ENCODE results near the gene DUSP23. TPM values are rescaled to one million over a fixed set of nuclear protein-coding genes. Genes with fewer than 3 reads are reported as not detected.

Gene DUSP23
- total and polyA plus RNA-seq, 8 donors, result 3.6 to 107 (median 80.7) TPM; not detected in 1

DNA sequence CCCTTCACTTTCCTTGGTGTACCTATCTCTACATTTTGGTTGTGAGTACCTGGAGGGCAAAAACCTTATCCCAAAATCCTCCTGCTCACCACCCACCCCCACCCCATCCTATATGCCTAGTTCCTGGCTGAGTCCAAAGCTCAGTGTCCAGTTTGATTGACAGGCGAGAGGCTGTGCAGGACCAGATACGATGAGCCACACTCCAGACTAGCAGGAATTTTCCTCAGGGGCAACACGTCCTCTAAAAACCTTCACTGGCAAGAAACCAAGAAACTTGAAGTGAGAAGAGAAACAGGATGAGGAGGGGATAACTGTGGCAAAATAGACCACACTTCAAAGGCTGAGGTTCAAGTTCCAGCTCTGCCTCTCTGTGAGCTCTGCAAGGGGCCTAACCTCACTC, 44.8 kb downstream of the DUSP23 start:
- Histone ChIP-seq H3K4me3 (no peak overlapping the region), H3K27ac (no peak overlapping the region), H3K9me3 (no peaks in the 10 kb centered on the region), H3K27me3 (peaks cover 0 to 27% (median 2%) of the 10 kb centered on the region in 3 donors), H3K4me1 (peaks cover 0 to 47% (median 6%) of the 10 kb centered on the region in 4 donors), H3K36me3 (no peaks in the 10 kb centered on the region)
- no peak for DNase-seq
- WGBS, 5 donors, result 54 to 79% (median 74%) methylated on average over 3 of the region's 3 CpGs
- intact Hi-C loops (cut with DNase I; ENCODE audit: low total_unique reads), result no loop called here
- TF ChIP-seq, protein P1, sequence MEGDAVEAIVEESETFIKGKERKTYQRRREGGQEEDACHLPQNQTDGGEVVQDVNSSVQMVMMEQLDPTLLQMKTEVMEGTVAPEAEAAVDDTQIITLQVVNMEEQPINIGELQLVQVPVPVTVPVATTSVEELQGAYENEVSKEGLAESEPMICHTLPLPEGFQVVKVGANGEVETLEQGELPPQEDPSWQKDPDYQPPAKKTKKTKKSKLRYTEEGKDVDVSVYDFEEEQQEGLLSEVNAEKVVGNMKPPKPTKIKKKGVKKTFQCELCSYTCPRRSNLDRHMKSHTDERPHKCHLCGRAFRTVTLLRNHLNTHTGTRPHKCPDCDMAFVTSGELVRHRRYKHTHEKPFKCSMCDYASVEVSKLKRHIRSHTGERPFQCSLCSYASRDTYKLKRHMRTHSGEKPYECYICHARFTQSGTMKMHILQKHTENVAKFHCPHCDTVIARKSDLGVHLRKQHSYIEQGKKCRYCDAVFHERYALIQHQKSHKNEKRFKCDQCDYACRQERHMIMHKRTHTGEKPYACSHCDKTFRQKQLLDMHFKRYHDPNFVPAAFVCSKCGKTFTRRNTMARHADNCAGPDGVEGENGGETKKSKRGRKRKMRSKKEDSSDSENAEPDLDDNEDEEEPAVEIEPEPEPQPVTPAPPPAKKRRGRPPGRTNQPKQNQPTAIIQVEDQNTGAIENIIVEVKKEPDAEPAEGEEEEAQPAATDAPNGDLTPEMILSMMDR (IDR thresholded peaks at IDR 0.05), result no peak
- no peak for TF ChIP-seq POLR2A (IDR thresholded peaks at IDR 0.05)
- no peak for TF ChIP-seq EP300 (IDR thresholded peaks at IDR 0.05)
- no peak for TF ChIP-seq POLR2AphosphoS5 (IDR thresholded peaks at IDR 0.05)

DNA sequence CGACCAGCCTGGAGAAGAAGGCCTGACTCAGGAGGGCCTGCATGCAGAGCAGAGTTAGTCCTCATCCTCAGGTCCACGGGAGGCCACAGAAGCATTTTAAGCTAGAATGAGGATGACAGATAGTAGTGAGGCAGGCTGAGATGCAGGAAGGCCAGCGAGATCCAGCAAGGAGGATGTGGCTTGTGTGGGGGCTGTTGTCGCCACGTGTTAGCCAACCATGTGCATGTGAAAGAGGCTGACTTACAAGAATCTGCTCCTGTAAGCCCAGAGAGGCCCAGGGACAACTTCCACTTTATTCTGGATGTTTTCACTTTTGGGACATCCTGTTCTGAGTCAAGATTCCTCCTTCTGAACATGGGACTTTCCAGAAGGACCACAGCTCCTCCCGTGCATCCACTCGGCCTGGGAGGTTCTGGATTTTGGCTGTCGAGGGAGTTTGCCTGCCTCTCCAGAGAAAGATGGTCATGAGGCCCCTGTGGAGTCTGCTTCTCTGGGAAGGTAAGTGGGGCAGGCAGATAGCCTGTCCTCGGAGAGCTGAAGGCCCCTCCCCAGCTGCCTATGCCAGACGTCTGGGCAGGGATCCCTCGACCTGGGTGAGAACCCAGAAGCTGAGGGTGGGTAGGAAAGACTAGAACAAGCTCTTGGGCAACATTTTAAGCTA, 45.8 kb downstream of the DUSP23 start, which contains the start of gene SLAMF8:
Gene SLAMF8, plus strand, starts transcription at position 433 of the 661 bp plus-strand sequence. Its CDS starts 26 bp downstream, at position 459.
- intact Hi-C loops (cut with DNase I; ENCODE audit: low total_unique reads), result no loop called here
- DNase-seq, result peak; percentile 46 to 48
- Histone ChIP-seq H3K27ac (peak within 1 kb of the TSS in 2 of 5 donors; percentile 38 to 44), H3K4me1 (peaks cover 0 to 51% (median 9%) of the 10 kb centered on the region in 4 donors), H3K36me3 (no peaks in the 10 kb centered on the region), H3K4me3 (peak within 1 kb of the TSS in 2 of 4 donors; percentile 20 to 31), H3K27me3 (peaks cover 0 to 27% (median 2%) of the 10 kb centered on the region in 3 donors), H3K9me3 (no peaks in the 10 kb centered on the region)
- no peak for TF ChIP-seq POLR2AphosphoS5 (IDR thresholded peaks at IDR 0.05)
- TF ChIP-seq, protein P1 (IDR thresholded peaks at IDR 0.05), result no peak
- no peak for TF ChIP-seq EP300 (IDR thresholded peaks at IDR 0.05)
- no peak for TF ChIP-seq POLR2A (IDR thresholded peaks at IDR 0.05)
- WGBS, 5 donors, result 66 to 74% (median 72%) methylated on average over 11 of the region's 11 CpGs

DNA sequence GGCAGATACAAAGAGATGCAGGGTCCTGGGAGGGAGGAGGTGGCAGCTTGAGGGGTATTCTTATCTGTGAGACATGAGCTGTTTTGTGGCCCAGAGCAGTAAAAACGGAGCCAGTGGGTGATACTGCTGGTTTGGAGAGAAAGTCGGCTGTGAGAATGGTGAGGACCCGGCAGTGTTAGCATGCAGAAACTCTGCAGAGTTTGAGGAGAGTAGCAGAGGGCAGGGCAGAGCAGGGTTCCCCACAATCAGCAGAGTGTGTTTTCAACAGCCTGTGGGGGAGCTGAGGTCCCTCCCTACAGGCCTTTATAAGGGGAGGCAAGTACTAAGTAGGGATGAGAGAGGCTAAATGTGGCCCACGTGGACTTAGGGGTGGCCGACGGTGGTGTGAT, 46.3 kb downstream of the DUSP23 start:
- 80 to 92% (median 88%) methylated on average over 6 of the region's 6 CpGs for WGBS, 5 donors
- Histone ChIP-seq H3K4me1 (peaks cover 0 to 56% (median 9%) of the 10 kb centered on the region in 4 donors), H3K9me3 (no peaks in the 10 kb centered on the region), H3K36me3 (no peaks in the 10 kb centered on the region), H3K27me3 (peaks cover 0 to 23% (median 2%) of the 10 kb centered on the region in 3 donors), H3K27ac (peak overlapping the region in 2 of 5 donors; percentile 38 to 44), H3K4me3 (peak overlapping the region in 2 of 4 donors; percentile 20 to 31)
- DNase-seq, result no peak
- intact Hi-C loops (cut with DNase I; ENCODE audit: low total_unique reads), result no loop called here
- no peak for TF ChIP-seq EP300 (IDR thresholded peaks at IDR 0.05)
- no peak for TF ChIP-seq POLR2A (IDR thresholded peaks at IDR 0.05)
- TF ChIP-seq, protein P1 (IDR thresholded peaks at IDR 0.05), result no peak
- no peak for TF ChIP-seq POLR2AphosphoS5 (IDR thresholded peaks at IDR 0.05)

DNA sequence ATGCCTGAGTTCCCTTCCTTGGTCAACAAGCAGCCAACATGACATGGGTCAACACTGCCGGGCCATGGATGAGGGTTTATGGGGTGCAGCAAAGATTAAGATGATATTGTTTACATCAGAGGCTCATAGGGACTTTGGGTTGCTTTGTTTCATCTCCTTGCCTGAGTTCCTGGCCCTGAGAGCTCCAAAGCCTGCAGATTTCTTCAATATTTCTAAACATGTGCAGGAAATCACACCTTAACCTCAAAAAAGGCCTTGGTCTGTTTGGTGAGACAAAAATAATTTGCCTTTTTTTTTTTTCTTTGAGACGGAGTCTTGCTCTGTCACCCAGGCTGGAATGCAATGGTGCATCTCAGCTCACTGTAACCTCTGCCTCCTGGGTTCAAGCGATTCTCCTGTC, 46.8 kb downstream of the DUSP23 start:
- Histone ChIP-seq H3K9me3 (no peaks in the 10 kb centered on the region), H3K36me3 (no peaks in the 10 kb centered on the region), H3K4me3 (peak overlapping the region in 2 of 4 donors; percentile 20 to 31), H3K4me1 (peaks cover 0 to 56% (median 9%) of the 10 kb centered on the region in 4 donors), H3K27ac (peak overlapping the region in 1 of 5 donors; percentile 44), H3K27me3 (peaks cover 0 to 19% (median 2%) of the 10 kb centered on the region in 3 donors)
- DNase-seq, result no peak
- intact Hi-C loops (cut with DNase I; ENCODE audit: low total_unique reads), result no loop called here
- WGBS, 5 donors, result 83 to 94% (median 85%) methylated on average over 3 of the region's 3 CpGs
- no peak for TF ChIP-seq POLR2A (IDR thresholded peaks at IDR 0.05)
- TF ChIP-seq, protein P1 (IDR thresholded peaks at IDR 0.05), result no peak
- no peak for TF ChIP-seq EP300 (IDR thresholded peaks at IDR 0.05)
- no peak for TF ChIP-seq POLR2AphosphoS5 (IDR thresholded peaks at IDR 0.05)

Measured in stomach (tissue), 9 donors.